HCT116 (cell line): ENCODE results near the gene THAP3. TPM values are rescaled to one million over a fixed set of nuclear protein-coding genes. Genes with fewer than 3 reads are reported as not detected.
"Not testable (repeated sequence)": the region's sequence is repeated elsewhere in the genome, so short reads cannot be mapped to it uniquely, and the experiment has no call there.

Experiments
- ATAC-seq: fragments of 200-7000 bp; cut with Tn5 transposase; 2 replicates; pipeline ENCODE4 v1.9.1; 2020; ENCODE audit warnings: mild to moderate bottlenecking, moderate library complexity
- BruUV-seq: library from RNA; stranded (reverse); fragments of 400-500 nt; replicated peaks from 2 replicates; lab custom pipeline; 2021; lab: Mats Ljungman, UMichigan
- CTCF ChIA-PET: fragments of 300-600 bp; sonication (Branson Sonifier 250); formaldehyde crosslinking; loops from one replicate; lab custom pipeline; 2021; ENCODE audit warnings: antibody characterized with exemption; lab: Charles Lee
- POLR2A ChIA-PET: fragments of 300-600, 350-600 bp; sonication (Branson Sonifier 250); formaldehyde crosslinking; loops from one replicate; lab custom pipeline; 2021; ENCODE audit warnings: antibody characterized with exemption; lab: Charles Lee
- RAD21 ChIA-PET, 2 experiments: fragments of 300-600 bp; sonication (Branson Sonifier 250); formaldehyde crosslinking; loops; one replicate each; lab custom pipeline; 2023; ENCODE audit warnings: low total read pairs in 2 of 2; ENCODE audit not compliant: uncharacterized antibody in 2 of 2, unreplicated experiment in 2 of 2, low non-redundant PET in 1 of 2; lab: Charles Lee
- DNase-seq: peaks from one replicate; pipeline ENCODE4 v3.0.0-alpha.2; 2010; ENCODE audit warnings: low read depth, low spot score
- H2AFZ ChIP-seq: fragments of 200-600 bp; shearing (Covaris generic), sonication (generic); 2 replicates; pipeline ENCODE4 v1.6.1; 2017; ENCODE audit warnings: low read depth, mixed run types, mixed read lengths, antibody characterized with exemption, low read length; ENCODE audit not compliant: poor library complexity, severe bottlenecking
- H3K27ac ChIP-seq: 2 replicates; pipeline ENCODE4 v1.5.1; 2012; ENCODE audit warnings: low read depth, low read length
- H3K27me3 ChIP-seq: fragments of 200-600 bp; sonication (generic); 2 replicates; pipeline ENCODE4 v1.6.1; 2016; ENCODE audit warnings: mixed run types, low read length, mixed read lengths; ENCODE audit not compliant: insufficient read depth
- H3K36me3 ChIP-seq, 2 experiments: fragments of 200-500 bp in 1 of 2; fragments of 200-600 bp in 1 of 2; sonication (Bioruptor generic) in 1 of 2; sonication (generic) in 1 of 2; 2 replicates each; pipeline versions ENCODE4 v1.5.1 to v1.6.1; 2014 to 2016; ENCODE audit warnings: low read length in 2 of 2, inconsistent platforms in 1 of 2, mixed read lengths in 1 of 2, mixed run types in 1 of 2; ENCODE audit not compliant: insufficient read depth in 2 of 2, control insufficient read depth in 1 of 2
- H3K4me1 ChIP-seq, 2 experiments: fragments of 200-600 bp in 1 of 2; sonication (generic) in 1 of 2; 2 replicates each; pipeline versions ENCODE4 v1.5.1 to v1.6.1; 2012 to 2017; ENCODE audit warnings: low read length in 2 of 2, inconsistent platforms in 1 of 2, mild to moderate bottlenecking in 1 of 2, mixed read lengths in 1 of 2, mixed run types in 1 of 2, moderate library complexity in 1 of 2; ENCODE audit not compliant: insufficient read depth in 2 of 2, control insufficient read depth in 1 of 2
- H3K4me2 ChIP-seq: fragments of 200-600 bp; sonication (generic); 2 replicates; pipeline ENCODE4 v1.6.1; 2017; ENCODE audit warnings: mixed run types, low read length, mixed read lengths
- H3K4me3 ChIP-seq, 2 experiments: fragments of 200-600 bp in 1 of 2; sonication (generic) in 1 of 2; replicated peaks in 1 of 2; 2 replicates each; pipeline ENCODE4 v1.5.1; 2011 to 2016; ENCODE audit warnings: low read length in 2 of 2, control low read depth in 1 of 2, low read depth in 1 of 2, mild to moderate bottlenecking in 1 of 2, mixed read lengths in 1 of 2, mixed run types in 1 of 2
- H3K79me2 ChIP-seq: fragments of 200-600 bp; sonication (generic); 2 replicates; pipeline ENCODE4 v1.6.1; 2017; ENCODE audit warnings: mild to moderate bottlenecking, mixed run types, low read length, moderate library complexity, mixed read lengths; ENCODE audit not compliant: insufficient read depth
- H3K9ac ChIP-seq: fragments of 200-600 bp; sonication (generic); 2 replicates; pipeline ENCODE4 v1.6.1; 2016; ENCODE audit warnings: low read length, mixed read lengths
- H3K9me2 ChIP-seq: fragments of 200-600 bp; sonication (generic), shearing (Covaris generic); 2 replicates; pipeline ENCODE4 v1.6.1; 2017; ENCODE audit warnings: mixed run types, mild to moderate bottlenecking, moderate library complexity; ENCODE audit not compliant: insufficient read depth
- H3K9me3 ChIP-seq, 2 experiments: fragments of 200-500 bp in 1 of 2; fragments of 200-600 bp in 1 of 2; sonication (Bioruptor generic) in 1 of 2; sonication (generic) in 1 of 2; 2 replicates each; pipeline ENCODE4 v1.6.1; 2014 to 2017; ENCODE audit warnings: low read length in 2 of 2, mixed read lengths in 2 of 2, inconsistent platforms in 1 of 2, low read depth in 1 of 2, mild to moderate bottlenecking in 1 of 2, mixed run types in 1 of 2, moderate library complexity in 1 of 2; ENCODE audit not compliant: control insufficient read depth in 1 of 2, insufficient read depth in 1 of 2
- H4K20me1 ChIP-seq: fragments of 200-600 bp; sonication (generic), shearing (Covaris generic); 2 replicates; pipeline ENCODE4 v1.6.1; 2017; ENCODE audit warnings: mixed run types, mild to moderate bottlenecking, moderate library complexity; ENCODE audit not compliant: insufficient read depth
- CTCF ChIP-seq, 3 experiments: fragments of 200-600 bp in 1 of 3; sonication (generic) in 1 of 3; IDR thresholded peaks in 2 of 3; conservative IDR thresholded peaks in 1 of 3; 2 replicates each; pipeline ENCODE4 v1.5.1; 2012 to 2017; ENCODE audit warnings: low read depth in 2 of 3, low read length in 2 of 3, antibody characterized with exemption in 1 of 3, borderline replicate concordance in 1 of 3, control low read depth in 1 of 3, mild to moderate bottlenecking in 1 of 3, mixed read lengths in 1 of 3, mixed run types in 1 of 3, moderate library complexity in 1 of 3; ENCODE audit not compliant: insufficient read depth in 1 of 3
- MAX ChIP-seq: IDR thresholded peaks from 2 replicates; pipeline ENCODE4 v1.6.1; 2012
- REST ChIP-seq: IDR thresholded peaks from 2 replicates; pipeline ENCODE4 v1.6.1; 2012; ENCODE audit warnings: low read depth
- ZFX ChIP-seq: fragments of 450-650 bp; IDR thresholded peaks from 2 replicates; pipeline ENCODE4 v1.6.1; 2017
- ZNF274 ChIP-seq: fragments of 200-500 bp; sonication (Bioruptor generic); IDR thresholded peaks from 2 replicates; pipeline ENCODE4 v1.6.1; 2014; ENCODE audit warnings: mild to moderate bottlenecking, low read depth, low read length, inconsistent platforms
- intact Hi-C: fragments of 100-400 bp; cut with micrococcal nuclease; formaldehyde crosslinking; loops from 2 replicates; pipeline ENCODE4 v1.10.0; 2022
- total RNA-seq: library from RNA; stranded (reverse); gene quantifications from one replicate; pipeline ENCODE4 v1.2.1, GENCODE V29; 2021; ENCODE audit not compliant: unreplicated experiment

THAP3 gene
- total RNA-seq, 1 experiment from 2014 or later: 23.1 TPM

GRCh38 chr1:6597777-6598131 lies 26.9 kb upstream of the THAP3 start (continued):
- no peak for TF ChIP-seq CTCF (IDR thresholded peaks at IDR 0.05 in 2 of 3, conservative IDR thresholded peaks at IDR 0.05 in 1 of 3; ENCODE audit: borderline replicate concordance in 1 of 3, insufficient read depth in 1 of 3, low read depth in 2 of 3, low read length in 2 of 3)
- TF ChIP-seq, all 23 proteins: peak for 0

- TF ChIP-seq REST (no peak), ZFX (no peak), MAX (no peak), ZNF274 (no peak)
- BruUV-seq: no TSS peak
- intact Hi-C loops: no loop called here
- H3K9me2 ChIP-seq: no peaks in the 10 kb centered on the region
- DNase-seq (no peak), ATAC-seq (no peak)
- no peak overlapping the region for H2AFZ ChIP-seq
- no peaks in the 10 kb centered on the region for H3K27me3 ChIP-seq
- ChIA-PET RAD21 (no interaction called here), CTCF (no interaction called here), POLR2A (interaction anchor here (1.0 kb wide), 1 partner anchor 20 kb away, joined by 3 read pairs; the partner anchor contains the start of gene ZBTB48)
- H3K4me2 ChIP-seq: no peak overlapping the region
- no peaks in the 10 kb centered on the region for H3K9me3 ChIP-seq
- no peak overlapping the region for H3K4me3 ChIP-seq
- H3K79me2 ChIP-seq: peaks cover 80% of the 10 kb centered on the region
- H3K9ac ChIP-seq: no peak overlapping the region
- peaks cover 14% of the 10 kb centered on the region; the same call in 1 of the 2 replicates for H4K20me1 ChIP-seq
- peaks cover 22 to 50% of the 10 kb centered on the region in 2 experiments; a peak in 3 of 4 replicates for H3K36me3 ChIP-seq
- peaks cover 16 to 27% of the 10 kb centered on the region in 2 experiments for H3K4me1 ChIP-seq
- H3K27ac ChIP-seq: no peak overlapping the region; the same call in 1 of the 2 replicates
Observed at GRCh38 chr1:6599141-6599975, 25.3 kb upstream of the THAP3 start.

- ATAC-seq, RAD21 ChIA-PET, H3K4me3 ChIP-seq, CTCF ChIA-PET, DNase-seq, intact Hi-C loops, H2AFZ ChIP-seq, H3K9me2 ChIP-seq, BruUV-seq, H3K9me3 ChIP-seq, H3K27me3 ChIP-seq: not testable (repeated sequence)
- Histone ChIP-seq H3K4me2 (peak overlapping the region; percentile 86), H3K36me3 (peaks cover 20 to 45% of the 10 kb centered on the region in 2 experiments; a peak in 3 of 4 replicates), H4K20me1 (peaks cover 14% of the 10 kb centered on the region; the same call in 1 of the 2 replicates), H3K4me1 (peaks cover 22 to 33% of the 10 kb centered on the region in 2 experiments), H3K79me2 (peaks cover 76% of the 10 kb centered on the region), H3K9ac (peak overlapping the region; percentile 85; the same call in 1 of the 2 replicates), H3K27ac (peak overlapping the region; percentile 95)
- POLR2A ChIA-PET: interaction anchor here (1.0 kb wide), 1 partner anchor 20 kb away, joined by 3 read pairs; the partner anchor contains the start of gene ZBTB48
Observed at GRCh38 chr1:6599991-6600390, 24.7 kb upstream of the THAP3 start.
